Lower leg skin (tissue), 3 donors: Measurements from ENCODE around the gene XRCC1.

Source experiments
- CTCF ChIP-seq, 3 donors: fragments of 450-650 bp; IDR thresholded peaks; one replicate each; pipeline ENCODE4 v1.5.1; 2016; ENCODE audit warnings: antibody characterized with exemption in 3 of 3, mild to moderate bottlenecking in 3 of 3, moderate library complexity in 2 of 3
- POLR2A ChIP-seq, 2 donors: fragments of 450-650 bp; IDR thresholded peaks; one replicate each; pipeline ENCODE4 v1.6.1; 2016 to 2017; ENCODE audit warnings: antibody characterized with exemption in 2 of 2, mild to moderate bottlenecking in 1 of 2, moderate library complexity in 1 of 2

DNA sequence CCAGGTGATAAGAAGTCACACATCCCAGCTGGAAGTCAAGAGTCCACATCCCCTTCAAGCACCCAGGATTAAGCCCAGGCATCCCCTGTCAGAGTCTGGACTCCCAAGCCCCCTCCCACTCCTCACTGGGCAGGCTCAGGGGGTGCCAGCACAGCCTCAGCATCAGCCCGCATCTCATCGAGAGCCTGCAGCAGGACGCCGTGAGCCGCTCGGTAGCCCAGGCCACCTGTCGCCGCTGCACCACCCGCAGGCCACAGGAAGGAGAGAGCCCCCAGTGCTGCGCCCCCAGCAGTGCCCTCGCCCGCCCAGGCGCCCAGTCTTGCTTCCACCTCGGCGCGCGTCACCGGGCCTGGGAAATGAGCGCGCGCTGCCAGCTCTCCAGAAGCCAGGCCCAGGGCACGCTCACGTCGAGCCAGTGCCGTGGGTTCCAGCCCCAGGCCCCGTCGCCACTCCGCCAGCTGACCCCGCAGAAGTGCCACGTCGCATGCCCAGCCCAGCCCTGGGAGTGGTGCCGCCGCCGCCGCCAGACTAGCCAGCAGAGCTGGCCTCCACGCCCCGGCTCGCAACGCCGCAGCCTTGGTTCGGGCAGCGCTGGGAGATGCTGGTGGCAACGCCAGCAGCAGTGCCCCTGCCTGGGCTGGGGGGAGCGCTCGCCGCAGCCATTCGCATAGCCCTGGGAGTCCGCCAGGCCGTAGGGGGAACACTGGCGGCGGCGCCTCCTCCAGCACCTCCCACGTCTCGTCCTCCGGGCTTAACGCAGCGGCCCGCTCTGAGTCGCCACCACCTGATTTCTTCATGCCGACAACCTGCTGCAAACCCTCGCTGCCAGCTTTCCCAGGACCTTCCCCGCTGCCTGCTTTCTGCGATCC lies 16.8 kb upstream of the XRCC1 start:
- TF ChIP-seq CTCF (IDR thresholded peaks at IDR 0.05) (no peak), POLR2A (IDR thresholded peaks at IDR 0.05) (no peak)
